Measurements from ENCODE around the gene PTCH1. TPM values are rescaled to one million over a fixed set of nuclear protein-coding genes. Genes with fewer than 3 reads are reported as not detected.

PTCH1 gene
- total RNA-seq, 2 experiments from 2014 or later: 15.8 to 17.0 TPM

DNA sequence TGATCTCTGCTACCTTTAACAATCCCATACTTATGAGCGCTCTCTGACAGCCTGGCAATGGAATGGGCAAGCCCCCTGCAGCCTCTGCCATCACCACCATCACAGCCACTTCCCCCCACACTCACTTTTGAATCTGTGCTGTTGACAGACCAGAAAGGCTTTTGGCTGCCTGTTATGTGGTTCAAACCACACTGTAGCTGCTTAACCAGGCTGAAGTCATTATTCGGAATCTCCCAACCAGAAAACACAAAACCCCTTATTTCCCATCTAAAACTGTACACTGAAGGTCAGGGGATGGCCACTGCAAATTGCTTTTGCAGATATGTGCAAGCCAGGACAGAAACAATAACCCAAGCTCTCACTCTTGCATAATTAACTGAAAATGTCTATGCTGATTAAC, 35.8 kb downstream of the PTCH1 start:
- Mint-ChIP-seq H3K9me3 (no peaks in the 10 kb centered on the region), H3K4me3 (no peak overlapping the region), H3K27ac (no peak overlapping the region), H3K27me3 (no peaks in the 10 kb centered on the region), H3K36me3 (ENCODE audit: low read depth) (peaks cover 69% of the 10 kb centered on the region), H3K4me1 (ENCODE audit: low read depth) (no peaks in the 10 kb centered on the region)
- Histone ChIP-seq H3K4me3 (ENCODE audit: low read length) (no peak overlapping the region), H3K27ac (ENCODE audit: low read depth in 1 of 2, low read length in 2 of 2) (no peak overlapping the region), H3K27me3 (ENCODE audit: control insufficient read depth in 1 of 2, insufficient read depth in 2 of 2, low read length in 2 of 2) (no peaks in the 10 kb centered on the region), H3K36me3 (ENCODE audit: insufficient read depth, low read length) (peaks cover 24% of the 10 kb centered on the region), H3K4me1 (ENCODE audit: insufficient read depth, low read length) (no peaks in the 10 kb centered on the region), H3K9me3 (ENCODE audit: control insufficient read depth in 1 of 2, insufficient read depth in 1 of 2, low read length in 2 of 2) (no peaks in the 10 kb centered on the region)
- POLR2A ChIA-PET: no interaction called here
- DNase-seq (no peak), ATAC-seq (ENCODE audit: poor library complexity) (no peak)
- CTCF ChIA-PET: no interaction called here
- intact Hi-C loops (cut with DNase I, micrococcal nuclease): no loop called here
- TF ChIP-seq CTCF (IDR thresholded peaks at IDR 0.05): no peak

DNA sequence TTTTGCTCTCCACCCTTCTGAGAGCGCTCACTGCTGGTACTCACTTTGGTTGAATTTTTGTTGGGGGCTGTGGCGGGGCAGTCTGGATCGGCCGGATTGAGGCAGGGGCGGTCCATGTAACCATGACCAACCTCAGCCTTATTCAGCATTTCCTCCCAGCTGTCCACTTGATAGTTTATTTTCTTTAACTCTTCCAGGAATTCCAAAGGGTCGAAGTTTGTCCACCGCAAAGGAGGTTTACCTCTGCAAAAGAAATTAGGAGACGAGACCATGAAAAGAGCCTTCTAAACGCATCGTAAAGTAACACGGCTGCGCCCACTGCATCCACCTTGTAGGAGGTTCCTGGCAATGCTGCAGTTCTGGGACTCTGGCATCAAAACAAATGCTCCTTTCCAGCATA, 36.4 kb downstream of the PTCH1 start:
- intact Hi-C loops (cut with DNase I, micrococcal nuclease): no loop called here
- Mint-ChIP-seq H3K27ac (no peak overlapping the region), H3K9me3 (no peaks in the 10 kb centered on the region), H3K4me3 (no peak overlapping the region), H3K36me3 (ENCODE audit: low read depth) (peaks cover 76% of the 10 kb centered on the region), H3K4me1 (ENCODE audit: low read depth) (no peaks in the 10 kb centered on the region), H3K27me3 (no peaks in the 10 kb centered on the region)
- TF ChIP-seq CTCF (IDR thresholded peaks at IDR 0.05): no peak
- POLR2A ChIA-PET: no interaction called here
- H3K4me3 ChIP-seq (ENCODE audit: low read length): no peak overlapping the region
- no peak overlapping the region for H3K27ac ChIP-seq (ENCODE audit: low read depth in 1 of 2, low read length in 2 of 2)
- H3K27me3 ChIP-seq (ENCODE audit: control insufficient read depth in 1 of 2, insufficient read depth in 2 of 2, low read length in 2 of 2): no peaks in the 10 kb centered on the region
- H3K9me3 ChIP-seq (ENCODE audit: control insufficient read depth in 1 of 2, insufficient read depth in 1 of 2, low read length in 2 of 2): no peaks in the 10 kb centered on the region
- DNase-seq: no peak
- CTCF ChIA-PET: no interaction called here
- H3K36me3 ChIP-seq (ENCODE audit: insufficient read depth, low read length): peaks cover 28% of the 10 kb centered on the region
- H3K4me1 ChIP-seq (ENCODE audit: insufficient read depth, low read length): no peaks in the 10 kb centered on the region
- no peak for ATAC-seq (ENCODE audit: poor library complexity)

DNA sequence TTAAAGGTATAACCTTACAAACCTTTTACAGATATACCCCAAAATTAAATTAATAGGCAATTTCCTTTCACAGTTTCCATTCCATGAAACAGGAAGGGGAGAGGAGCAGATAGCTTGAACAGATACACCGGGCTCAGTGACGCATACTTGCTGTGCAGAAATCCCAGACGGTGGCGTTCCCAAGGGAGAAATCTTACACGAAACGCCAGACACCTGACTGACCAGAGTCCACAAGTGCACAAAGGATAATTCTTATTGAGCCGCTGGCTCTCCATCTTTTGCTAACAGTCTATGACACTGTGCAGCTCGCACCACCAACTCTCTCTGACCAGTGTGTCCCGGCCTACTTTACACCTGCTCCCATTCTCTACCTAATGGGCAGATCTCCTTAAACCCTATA, 37.4 kb downstream of the PTCH1 start:
- ATAC-seq (ENCODE audit: poor library complexity) (no peak), DNase-seq (no peak)
- TF ChIP-seq CTCF (IDR thresholded peaks at IDR 0.05): no peak
- Mint-ChIP-seq H3K27me3 (no peaks in the 10 kb centered on the region), H3K27ac (no peak overlapping the region), H3K36me3 (ENCODE audit: low read depth) (peaks cover 86% of the 10 kb centered on the region), H3K9me3 (no peaks in the 10 kb centered on the region), H3K4me1 (ENCODE audit: low read depth) (no peaks in the 10 kb centered on the region), H3K4me3 (no peak overlapping the region)
- Histone ChIP-seq H3K36me3 (ENCODE audit: insufficient read depth, low read length) (peaks cover 33% of the 10 kb centered on the region), H3K4me3 (ENCODE audit: low read length) (no peak overlapping the region), H3K27ac (ENCODE audit: low read depth in 1 of 2, low read length in 2 of 2) (no peak overlapping the region), H3K27me3 (ENCODE audit: control insufficient read depth in 1 of 2, insufficient read depth in 2 of 2, low read length in 2 of 2) (no peaks in the 10 kb centered on the region), H3K9me3 (ENCODE audit: control insufficient read depth in 1 of 2, insufficient read depth in 1 of 2, low read length in 2 of 2) (no peaks in the 10 kb centered on the region), H3K4me1 (ENCODE audit: insufficient read depth, low read length) (no peaks in the 10 kb centered on the region)
- POLR2A ChIA-PET: interaction anchor here (0.8 kb wide), 1 partner anchor 26 kb away, joined by 3 read pairs; no protein-coding TSS in a partner anchor
- intact Hi-C loops (cut with DNase I, micrococcal nuclease): no loop called here
- CTCF ChIA-PET: no interaction called here

All from CD4-positive, alpha-beta T cell (primary cell).